HS-5 (cell line): ENCODE results near the gene CEACAM3.

Experiments used
- DNase-seq: peaks from one replicate; pipeline ENCODE4 v3.0.0-alpha.2; 2012; ENCODE audit warnings: low read depth

The CEACAM3 gene

GRCh38 chr19:41792513-41793413, 3.6 kb upstream of the CEACAM3 start:
- no peak for DNase-seq

- DNase-seq, result no peak
Measured at GRCh38 chr19:41793414-41793727, 3.0 kb upstream of the CEACAM3 start.

GRCh38 chr19:41795031-41795461, 1.3 kb upstream of the CEACAM3 start:
- no peak for DNase-seq

GRCh38 chr19:41796901-41797300, 514 bp downstream of the CEACAM3 start:
- no peak for DNase-seq

- no peak for DNase-seq
Measured at GRCh38 chr19:41799444-41800000, 3.1 kb downstream of the CEACAM3 start.

GRCh38 chr19:41801031-41801430, 4.6 kb downstream of the CEACAM3 start:
- no peak for DNase-seq

- no peak for DNase-seq
Measured at GRCh38 chr19:41801792-41802211, 5.4 kb downstream of the CEACAM3 start.

GRCh38 chr19:41802770-41803169, 6.4 kb downstream of the CEACAM3 start:
- DNase-seq, result no peak

- DNase-seq, result no peak
Measured at GRCh38 chr19:41804336-41804735, 7.9 kb downstream of the CEACAM3 start.

- DNase-seq, result no peak
Measured at GRCh38 chr19:41807176-41807575, 10.8 kb downstream of the CEACAM3 start.

GRCh38 chr19:41808663-41809566, 12.5 kb downstream of the CEACAM3 start:
- DNase-seq, result no peak

GRCh38 chr19:41810301-41810700, 13.9 kb downstream of the CEACAM3 start:
- DNase-seq, result no peak

- no peak for DNase-seq
Measured at GRCh38 chr19:41811036-41811435, 14.6 kb downstream of the CEACAM3 start.

- DNase-seq, result no peak
Measured at GRCh38 chr19:41811981-41812380, 15.6 kb downstream of the CEACAM3 start.

GRCh38 chr19:41813911-41814310, 17.5 kb downstream of the CEACAM3 start:
- no peak for DNase-seq

- no peak for DNase-seq
Measured at GRCh38 chr19:41815301-41815700, 18.9 kb downstream of the CEACAM3 start.

- DNase-seq, result no peak
Measured at GRCh38 chr19:41816761-41817160, 20.4 kb downstream of the CEACAM3 start.

GRCh38 chr19:41821003-41821735, 24.8 kb downstream of the CEACAM3 start:
- DNase-seq, result no peak

GRCh38 chr19:41837981-41838708, 41.8 kb downstream of the CEACAM3 start:
- no peak for DNase-seq

- no peak for DNase-seq
Measured at GRCh38 chr19:41839211-41839610, 42.8 kb downstream of the CEACAM3 start.

- no peak for DNase-seq
Measured at GRCh38 chr19:41843371-41843770, 47.0 kb downstream of the CEACAM3 start.
